HG03280 (cell line): ENCODE results near the gene CYB5A.

ENCODE experiments used
- ATAC-seq: cut with Tn5 transposase; IDR thresholded peaks from one replicate; pipeline ENCODE4 v1.9.1; 2021; ENCODE audit warnings: mild to moderate bottlenecking, moderate library complexity; ENCODE audit not compliant: unreplicated experiment

The CYB5A gene

DNA sequence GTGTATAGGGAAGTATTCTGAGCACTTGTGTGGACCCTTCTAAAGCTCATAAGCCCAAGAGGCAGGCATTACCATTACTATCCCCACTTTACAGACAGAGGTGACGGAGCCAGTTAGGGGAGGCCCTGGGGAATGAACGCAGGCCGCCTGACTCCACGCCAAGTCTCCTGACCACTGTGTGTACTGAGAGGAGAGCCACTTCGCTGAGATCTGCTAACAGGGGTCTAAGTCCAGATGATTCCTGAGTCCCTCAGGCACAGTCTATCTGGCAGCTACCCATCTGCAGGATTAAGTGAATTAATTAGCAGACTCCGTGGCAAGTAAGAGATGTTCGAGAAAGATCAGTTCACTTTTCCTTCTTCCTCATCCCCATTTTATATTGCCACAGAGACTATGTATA, 13.7 kb downstream of the CYB5A start:
- no peak for ATAC-seq

- ATAC-seq = no peak
These were observed 14.5 kb downstream of the CYB5A start for GRCh38 chr18:74277296-74277695.

- no peak for ATAC-seq
These were observed 15.2 kb downstream of the CYB5A start for GRCh38 chr18:74276609-74277008.

- no peak for ATAC-seq
These were observed 16.0 kb downstream of the CYB5A start for GRCh38 chr18:74275736-74276135.

DNA sequence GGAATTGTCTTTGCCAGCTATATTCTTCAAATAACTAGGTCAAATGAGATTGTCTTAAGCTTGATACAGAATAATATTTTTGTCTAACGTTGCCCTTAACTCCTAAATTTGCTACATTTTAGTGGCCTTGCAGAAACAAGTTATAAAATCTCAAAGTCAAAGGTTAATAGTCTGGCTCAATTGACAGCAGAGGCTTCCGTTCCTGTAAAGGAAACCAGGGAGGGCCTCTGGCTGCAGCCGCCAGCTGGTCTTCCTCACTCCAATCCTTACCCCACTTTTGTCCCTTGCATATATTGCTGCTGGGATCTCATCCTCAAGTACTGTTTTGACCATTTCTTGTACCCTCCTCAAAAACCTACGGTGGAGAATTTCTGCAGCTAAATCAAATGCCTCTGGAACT, 17.1 kb downstream of the CYB5A start:
- no peak for ATAC-seq

- no peak for ATAC-seq
These were observed 18.4 kb downstream of the CYB5A start for GRCh38 chr18:74273394-74273793.

- ATAC-seq = no peak
These were observed 20.1 kb downstream of the CYB5A start for GRCh38 chr18:74271635-74272034.

- no peak for ATAC-seq
These were observed 22.7 kb downstream of the CYB5A start for GRCh38 chr18:74268933-74269620.

GRCh38 chr18:74268175-74268574, 23.6 kb downstream of the CYB5A start:
- no peak for ATAC-seq

- ATAC-seq = no peak
These were observed 25.6 kb downstream of the CYB5A start for GRCh38 chr18:74266161-74266560.

GRCh38 chr18:74265546-74266098, 26.1 kb downstream of the CYB5A start:
- ATAC-seq = no peak

- ATAC-seq = peak; percentile 99
These were observed 27.3 kb downstream of the CYB5A start for GRCh38 chr18:74264303-74265020.

- ATAC-seq = no peak
These were observed 30.6 kb downstream of the CYB5A start for GRCh38 chr18:74261053-74261713.

- ATAC-seq = no peak
These were observed 32.4 kb downstream of the CYB5A start for GRCh38 chr18:74259347-74259746.

- ATAC-seq = no peak
These were observed 34.7 kb downstream of the CYB5A start for GRCh38 chr18:74257083-74257482.

DNA sequence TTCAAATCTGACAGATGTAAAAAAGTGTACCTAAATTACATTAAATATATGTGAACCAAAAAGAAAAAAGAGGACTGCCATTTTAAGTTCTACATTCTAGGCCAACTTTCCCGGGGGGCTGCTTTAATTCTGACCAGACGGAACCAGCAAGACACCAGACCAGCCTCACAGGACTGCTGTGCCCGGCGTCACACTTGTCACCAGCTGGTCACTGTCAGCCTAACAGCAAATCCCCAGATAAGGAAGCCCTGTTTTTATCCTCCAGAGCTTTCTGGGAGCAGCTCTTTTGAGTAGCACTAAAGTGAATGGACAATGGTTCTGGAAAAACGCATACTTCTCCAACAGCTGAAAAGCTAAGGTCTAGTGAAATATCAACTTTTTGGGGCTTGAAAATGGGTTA, 35.6 kb downstream of the CYB5A start:
- ATAC-seq = no peak

DNA sequence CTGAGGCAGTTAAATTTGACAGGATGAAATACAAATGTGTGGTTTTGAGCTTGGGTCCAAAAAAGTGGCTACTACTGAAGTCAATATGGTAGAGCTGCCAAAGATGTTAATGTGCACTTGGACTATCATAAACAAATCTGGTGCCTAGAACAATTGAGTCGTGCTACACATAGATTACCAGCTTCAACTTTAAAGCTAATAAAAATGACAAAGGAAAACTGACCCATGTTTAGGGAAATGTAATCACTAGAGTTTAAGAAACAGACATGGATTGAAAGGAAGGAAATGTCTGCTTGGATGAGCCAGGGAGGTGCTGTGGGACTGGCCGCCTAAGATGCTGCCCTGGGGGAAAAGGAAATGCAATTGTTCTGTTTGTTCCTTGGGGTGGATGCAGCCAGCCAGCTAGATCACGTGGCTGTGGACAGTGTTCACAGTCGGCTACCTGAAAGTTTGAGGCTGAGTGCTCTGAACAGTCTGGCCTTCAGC, 36.6 kb downstream of the CYB5A start:
- no peak for ATAC-seq

- no peak for ATAC-seq
These were observed 39.7 kb downstream of the CYB5A start for GRCh38 chr18:74252039-74252395.

DNA sequence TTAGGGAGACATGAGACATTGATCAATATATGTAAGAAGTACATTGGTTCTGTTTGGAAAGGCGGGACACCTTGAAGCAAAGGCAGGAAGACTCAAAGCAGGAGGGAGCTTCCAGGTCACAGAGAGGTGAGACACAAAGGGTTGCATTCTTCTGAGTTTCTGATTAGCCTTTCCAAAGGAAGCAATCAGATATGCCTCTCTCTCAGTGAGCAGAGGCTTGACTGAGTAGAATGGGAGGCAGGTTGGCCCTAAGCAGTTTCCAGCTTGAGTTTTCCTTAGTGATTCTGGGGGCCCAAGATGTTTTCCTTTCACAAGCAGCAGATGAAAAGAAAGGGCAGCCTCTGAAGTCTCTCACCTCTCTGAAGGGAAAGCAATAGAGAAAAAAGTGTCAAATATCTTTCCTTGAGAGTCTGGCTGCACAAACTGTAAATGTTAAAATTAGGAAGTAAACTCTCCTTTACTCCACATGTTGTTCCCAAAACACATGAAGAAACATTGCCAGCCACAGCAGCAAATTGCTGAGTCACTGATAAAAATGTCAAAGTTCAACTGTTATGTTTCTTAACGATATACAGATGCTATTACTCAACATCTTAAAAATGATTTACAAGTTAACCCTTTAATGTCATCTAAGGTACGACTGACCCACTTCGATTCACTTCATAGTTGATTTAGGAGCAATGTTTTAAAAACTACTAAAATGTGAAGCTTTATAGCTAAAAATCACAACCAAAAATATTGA, 40.3 kb downstream of the CYB5A start:
- ATAC-seq = no peak

GRCh38 chr18:74250131-74250530, 41.6 kb downstream of the CYB5A start:
- no peak for ATAC-seq
